ENCODE measurements around the gene CAMK1D. TPM values are rescaled to one million over a fixed set of nuclear protein-coding genes. Genes with fewer than 3 reads are reported as not detected.
A peak's percentile ranks its signal among the peaks of the same experiment; 100 is the strongest.

CAMK1D gene
- total RNA-seq, 3 donors from 2014 or later (not counting 1 experiment from before 2014, with no cell fraction given), result 44.2 to 56.4 (median 49.7) TPM

GRCh38 chr10:12448340-12448728 is 99.0 kb downstream of the CAMK1D start:
- Mint-ChIP-seq H3K27ac (peak overlapping the region; percentile 95 to 96), H3K27me3 (ENCODE audit: low read depth in 2 of 2) (peaks cover 0 to 5% of the 10 kb centered on the region in 2 donors), H3K36me3 (no peaks in the 10 kb centered on the region), H3K4me1 (peaks cover 34 to 38% of the 10 kb centered on the region in 2 donors), H3K4me3 (peak overlapping the region; percentile 79), H3K9me3 (no peaks in the 10 kb centered on the region)
- intact Hi-C loops (cut with micrococcal nuclease), result loop anchor here (1.0 to 2.0 kb wide), 4 partner anchors 36 to 254 kb away; partner anchors contain the start of gene NUDT5
- 31% methylated on average over 3 of the region's 3 CpGs for WGBS (ENCODE audit: insufficient coverage)
- Histone ChIP-seq H3K27me3 (ENCODE audit: control insufficient read depth, insufficient read depth, low read length) (no peaks in the 10 kb centered on the region), H3K27ac (ENCODE audit: low read length) (peak overlapping the region; percentile 43), H3K4me1 (ENCODE audit: control insufficient read depth, insufficient read depth, low read length) (peaks cover 19% of the 10 kb centered on the region), H3K36me3 (ENCODE audit: control insufficient read depth, insufficient read depth, low read length) (no peaks in the 10 kb centered on the region), H3K4me3 (ENCODE audit: low read length) (no peak overlapping the region), H3K9me3 (ENCODE audit: control insufficient read depth, insufficient read depth, low read length) (no peaks in the 10 kb centered on the region)
- no peak for DNase-seq
- no peak for TF ChIP-seq CTCF (IDR thresholded peaks at IDR 0.05)
- peak in 2 of 3 donors; percentile 0 to 2 for ATAC-seq

GRCh38 chr10:12448729-12449391 is 99.5 kb downstream of the CAMK1D start:
- intact Hi-C loops (cut with micrococcal nuclease), result loop anchor here (1.0 to 2.0 kb wide), 6 partner anchors 36 to 254 kb away; partner anchors contain the start of gene NUDT5
- no peaks in the 10 kb centered on the region for H3K9me3 ChIP-seq (ENCODE audit: control insufficient read depth, insufficient read depth, low read length)
- H3K4me3 ChIP-seq (ENCODE audit: low read length), result peak overlapping the region; percentile 13
- DNase-seq (peak; percentile 64 to 95), ATAC-seq (peak; percentile 88 to 94 (median 90))
- Mint-ChIP-seq H3K27ac (peak overlapping the region; percentile 95 to 96), H3K4me3 (peak overlapping the region; percentile 79), H3K4me1 (peaks cover 34 to 37% of the 10 kb centered on the region in 2 donors), H3K27me3 (ENCODE audit: low read depth in 2 of 2) (peaks cover 0 to 5% of the 10 kb centered on the region in 2 donors), H3K36me3 (no peaks in the 10 kb centered on the region), H3K9me3 (no peaks in the 10 kb centered on the region)
- no peaks in the 10 kb centered on the region for H3K27me3 ChIP-seq (ENCODE audit: control insufficient read depth, insufficient read depth, low read length)
- no peak for TF ChIP-seq CTCF (IDR thresholded peaks at IDR 0.05)
- H3K27ac ChIP-seq (ENCODE audit: low read length), result peak overlapping the region; percentile 66
- no peaks in the 10 kb centered on the region for H3K36me3 ChIP-seq (ENCODE audit: control insufficient read depth, insufficient read depth, low read length)
- H3K4me1 ChIP-seq (ENCODE audit: control insufficient read depth, insufficient read depth, low read length), result peaks cover 19% of the 10 kb centered on the region
- 22% methylated on average over 17 of the region's 18 CpGs for WGBS (ENCODE audit: insufficient coverage)

GRCh38 chr10:12455318-12455717 is 106.0 kb downstream of the CAMK1D start:
- no peak for DNase-seq
- H3K9me3 ChIP-seq (ENCODE audit: control insufficient read depth, insufficient read depth, low read length), result no peaks in the 10 kb centered on the region
- ATAC-seq, result no peak
- H3K4me3 ChIP-seq (ENCODE audit: low read length), result no peak overlapping the region
- H3K27ac ChIP-seq (ENCODE audit: low read length), result no peak overlapping the region
- Mint-ChIP-seq H3K36me3 (no peaks in the 10 kb centered on the region), H3K27me3 (ENCODE audit: low read depth in 2 of 2) (peaks cover 0 to 5% of the 10 kb centered on the region in 2 donors), H3K4me1 (peaks cover 18 to 29% of the 10 kb centered on the region in 2 donors), H3K4me3 (no peak overlapping the region), H3K27ac (no peak overlapping the region), H3K9me3 (no peaks in the 10 kb centered on the region)
- H3K27me3 ChIP-seq (ENCODE audit: control insufficient read depth, insufficient read depth, low read length), result no peaks in the 10 kb centered on the region
- H3K36me3 ChIP-seq (ENCODE audit: control insufficient read depth, insufficient read depth, low read length), result no peaks in the 10 kb centered on the region
- intact Hi-C loops (cut with micrococcal nuclease), result no loop called here
- H3K4me1 ChIP-seq (ENCODE audit: control insufficient read depth, insufficient read depth, low read length), result peaks cover 2% of the 10 kb centered on the region
- WGBS (ENCODE audit: insufficient coverage), result 92% methylated on average over 4 of the region's 5 CpGs
- TF ChIP-seq CTCF (IDR thresholded peaks at IDR 0.05), result no peak
